K562 (cell line): ENCODE results near the gene NUBP2.

Experiments
- BMI1 ChIP-seq: fragments of 150-350 bp; IDR thresholded peaks from 2 replicates; pipeline ENCODE4 v1.6.1; 2014; ENCODE audit warnings: low read length
- CEBPB ChIP-seq: fragments of 450-650 bp; IDR thresholded peaks from 2 replicates; pipeline ENCODE4 v1.6.1; 2016; ENCODE audit warnings: missing genetic modification characterization, missing compliant biosample characterization
- CTCF ChIP-seq, 3 experiments: IDR thresholded peaks in 2 of 3; conservative IDR thresholded peaks in 1 of 3; 2 replicates each; pipeline ENCODE4 v1.5.1; 2011 to 2012; ENCODE audit warnings: low read length in 3 of 3, mild to moderate bottlenecking in 3 of 3, control low read depth in 2 of 3, improper control_type of control experiment in 1 of 3, inconsistent platforms in 1 of 3, low read depth in 1 of 3, mixed read lengths in 1 of 3, moderate library complexity in 1 of 3; ENCODE audit not compliant: insufficient read depth in 2 of 3
- ELK3 ChIP-seq: fragments of 450-650 bp; formaldehyde crosslinking; IDR thresholded peaks from 2 replicates; pipeline ENCODE4 v1.4.0; 2020; ENCODE audit warnings: mild to moderate bottlenecking
- LEF1 ChIP-seq: fragments of 450-650 bp; IDR thresholded peaks from 2 replicates; pipeline ENCODE4 v1.6.1; 2016; ENCODE audit warnings: mild to moderate bottlenecking
- NCOA1 ChIP-seq: fragments of 450-650 bp; IDR thresholded peaks from 2 replicates; pipeline ENCODE4 v1.6.1; 2016; ENCODE audit warnings: low read depth
- POLR2A ChIP-seq: fragments of 450-650 bp; conservative IDR thresholded peaks from 2 replicates; pipeline ENCODE4 v1.6.1; 2016
- RBFOX2 ChIP-seq: fragments of 200-400 bp; formaldehyde crosslinking; IDR thresholded peaks from 2 replicates; pipeline ENCODE4 v1.6.1; 2017; ENCODE audit warnings: low read depth, mild to moderate bottlenecking, low read length, moderate library complexity
- SETDB1 ChIP-seq: IDR thresholded peaks from one replicate; pipeline ENCODE4 v1.6.1; 2012; ENCODE audit warnings: low read length, control low read depth, inconsistent platforms
- SNIP1 ChIP-seq: fragments of 450-650 bp; IDR thresholded peaks from 2 replicates; pipeline ENCODE4 v1.7.1; 2017; ENCODE audit warnings: low read depth, mild to moderate bottlenecking
- YY1 ChIP-seq, 3 experiments: IDR thresholded peaks; 2 replicates each; pipeline ENCODE4 v1.6.1; 2011; ENCODE audit warnings: low read length in 2 of 3, mild to moderate bottlenecking in 2 of 3, moderate library complexity in 2 of 3, borderline replicate concordance in 1 of 3, control low read depth in 1 of 3, low read depth in 1 of 3; ENCODE audit not compliant: insufficient read depth in 3 of 3, insufficient replicate concordance in 2 of 3, control insufficient read depth in 1 of 3, insufficient read length in 1 of 3; ENCODE audit errors: extremely low read depth in 1 of 3
- ZBTB11 ChIP-seq, 3 experiments: fragments of 200-800 bp in 1 of 3; fragments of 250-450 bp in 1 of 3; fragments of 450-650 bp in 1 of 3; sonication (Bioruptor Pico) in 1 of 3; sonication (Bioruptor generic) in 1 of 3; formaldehyde crosslinking in 1 of 3; IDR thresholded peaks; 2 replicates each; pipeline versions ENCODE4 v1.6.1 to v1.8.0; 2016 to 2022; ENCODE audit warnings: mild to moderate bottlenecking in 2 of 3, missing genetic modification characterization in 2 of 3, missing compliant biosample characterization in 1 of 3, moderate library complexity in 1 of 3

- no peak for TF ChIP-seq NCOA1
- TF ChIP-seq RBFOX2 = no peak
- no peak for TF ChIP-seq CTCF (IDR thresholded peaks at IDR 0.05 in 2 of 3, conservative IDR thresholded peaks at IDR 0.05 in 1 of 3; ENCODE audit: insufficient read depth in 2 of 3, low read depth in 1 of 3, low read length in 3 of 3)
- no peak for TF ChIP-seq ZBTB11 (CRISPR knock-in tag; IDR thresholded peaks at IDR 0.05)
- TF ChIP-seq LEF1 = no peak
- no peak for TF ChIP-seq BMI1
- no peak for TF ChIP-seq ELK3 (CRISPR knock-in tag)
- TF ChIP-seq CEBPB (tag) = no peak
- no peak for TF ChIP-seq YY1 (IDR thresholded peaks at IDR 0.05; ENCODE audit: borderline replicate concordance in 1 of 3, control insufficient read depth in 1 of 3, extremely low read depth in 1 of 3, insufficient read depth in 3 of 3, insufficient read length in 1 of 3, insufficient replicate concordance in 2 of 3, low read depth in 1 of 3, low read length in 2 of 3)
- TF ChIP-seq SETDB1 = no peak
- TF ChIP-seq POLR2A = no peak
- no peak for TF ChIP-seq SNIP1
Observed at GRCh38 chr16:1752853-1753252, 29.9 kb upstream of the NUBP2 start.
